T-helper 2 cell treated with Interferon-gamma antibody and Interleukin-4, amounts not matched to agents 5 μg/mL and 100 μg/mL, for 36 hours (primary cell): ENCODE results near the gene SLC49A3.

Experiments
- DNase-seq: peaks from one replicate; pipeline ENCODE4 v3.0.0; 2021; ENCODE audit warnings: low spot score
- H3K27ac Mint-ChIP-seq: one replicate; pipeline ENCODE4 v1.8.0; 2021; ENCODE audit warnings: mild to moderate bottlenecking, mixed read lengths
- H3K27me3 Mint-ChIP-seq: one replicate; pipeline ENCODE4 v1.8.0; 2021; ENCODE audit warnings: low read depth, mixed read lengths
- H3K36me3 Mint-ChIP-seq: one replicate; pipeline ENCODE4 v1.8.0; 2021; ENCODE audit warnings: low read depth, mixed read lengths
- H3K4me1 Mint-ChIP-seq: one replicate; pipeline ENCODE4 v1.8.0; 2021; ENCODE audit warnings: low read depth, mixed read lengths
- H3K4me3 Mint-ChIP-seq: one replicate; pipeline ENCODE4 v1.8.0; 2022; ENCODE audit warnings: mild to moderate bottlenecking, moderate library complexity, mixed read lengths
- H3K9me3 Mint-ChIP-seq: one replicate; pipeline ENCODE4 v1.8.0; 2021; ENCODE audit warnings: mixed read lengths

Gene SLC49A3

DNA sequence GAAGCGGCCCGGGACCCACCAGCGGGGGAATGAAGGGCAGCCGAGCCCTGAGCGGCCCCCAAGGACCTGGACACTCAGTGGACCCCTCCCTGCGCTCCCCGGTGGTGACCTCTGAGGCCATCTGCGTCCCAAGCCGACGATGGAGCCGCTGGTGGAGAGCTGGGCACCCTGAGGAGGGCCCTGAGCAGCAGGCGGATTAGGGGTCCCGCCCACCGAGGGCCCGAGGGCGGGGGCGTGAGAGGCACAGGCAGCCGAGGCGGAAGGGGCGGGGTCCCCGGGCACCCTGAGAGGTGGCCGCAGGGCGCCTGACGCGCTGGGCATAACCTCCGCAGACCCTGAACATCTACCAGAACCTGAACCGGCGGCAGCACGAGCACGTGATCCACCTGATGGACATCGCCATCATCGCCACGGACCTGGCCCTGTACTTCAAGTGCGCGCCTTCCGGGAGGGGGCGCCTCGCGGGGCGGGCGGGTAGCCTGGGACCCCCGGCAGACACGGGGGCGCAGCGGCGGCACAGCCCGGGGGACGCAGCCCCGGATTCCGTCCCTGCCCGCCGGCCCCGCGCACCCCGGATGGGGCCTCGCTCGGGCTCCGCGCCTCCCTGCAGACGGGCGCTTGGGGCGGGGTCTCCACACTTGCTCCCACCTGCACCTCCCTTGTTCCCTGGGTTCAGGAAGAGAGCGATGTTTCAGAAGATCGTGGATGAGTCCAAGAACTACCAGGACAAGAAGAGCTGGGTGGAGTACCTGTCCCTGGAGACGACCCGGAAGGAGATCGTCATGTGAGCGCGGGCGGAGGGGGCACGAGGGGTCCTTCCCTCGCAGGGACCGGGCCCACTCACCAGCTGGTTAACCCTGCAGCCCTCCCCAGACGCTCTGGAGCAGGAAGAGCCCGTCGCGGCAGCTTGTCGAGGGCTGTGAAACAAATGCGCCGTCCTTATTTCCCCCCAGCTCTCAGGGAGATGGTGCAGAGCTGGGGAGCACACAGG, 25.2 kb downstream of the SLC49A3 start:
- H3K36me3 Mint-ChIP-seq = peaks cover 3% of the 10 kb centered on the region
- peaks cover 5% of the 10 kb centered on the region for H3K9me3 Mint-ChIP-seq
- DNase-seq = peak; percentile 69
- H3K27me3 Mint-ChIP-seq = no peaks in the 10 kb centered on the region
- H3K27ac Mint-ChIP-seq = peak overlapping the region; percentile 88
- peaks cover 1% of the 10 kb centered on the region for H3K4me1 Mint-ChIP-seq
- H3K4me3 Mint-ChIP-seq = peak overlapping the region; percentile 79

DNA sequence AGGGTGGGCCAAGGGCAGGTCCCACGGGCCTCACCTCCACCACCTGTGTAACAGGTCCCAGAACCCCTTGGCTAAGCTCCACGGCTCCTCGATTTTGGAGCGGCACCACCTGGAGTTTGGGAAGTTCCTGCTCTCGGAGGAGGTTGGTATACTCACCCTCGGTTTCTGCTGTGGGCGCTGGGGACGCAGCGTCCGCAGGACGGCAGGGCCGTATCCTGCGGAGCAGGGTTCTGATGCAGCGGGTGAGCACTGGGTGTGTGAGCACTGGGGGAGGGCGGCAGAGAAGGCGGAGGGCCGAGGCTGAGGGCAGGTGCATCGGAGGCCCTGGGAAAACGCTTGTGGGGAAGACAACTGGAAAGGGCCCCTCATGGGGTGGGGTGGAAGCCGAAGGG, 25.9 kb downstream of the SLC49A3 start:
- H3K4me1 Mint-ChIP-seq = peaks cover 1% of the 10 kb centered on the region
- H3K4me3 Mint-ChIP-seq = peak overlapping the region; percentile 79
- H3K36me3 Mint-ChIP-seq = peaks cover 3% of the 10 kb centered on the region
- H3K27me3 Mint-ChIP-seq = no peaks in the 10 kb centered on the region
- H3K27ac Mint-ChIP-seq = peak overlapping the region; percentile 77
- no peak for DNase-seq
- peaks cover 5% of the 10 kb centered on the region for H3K9me3 Mint-ChIP-seq

DNA sequence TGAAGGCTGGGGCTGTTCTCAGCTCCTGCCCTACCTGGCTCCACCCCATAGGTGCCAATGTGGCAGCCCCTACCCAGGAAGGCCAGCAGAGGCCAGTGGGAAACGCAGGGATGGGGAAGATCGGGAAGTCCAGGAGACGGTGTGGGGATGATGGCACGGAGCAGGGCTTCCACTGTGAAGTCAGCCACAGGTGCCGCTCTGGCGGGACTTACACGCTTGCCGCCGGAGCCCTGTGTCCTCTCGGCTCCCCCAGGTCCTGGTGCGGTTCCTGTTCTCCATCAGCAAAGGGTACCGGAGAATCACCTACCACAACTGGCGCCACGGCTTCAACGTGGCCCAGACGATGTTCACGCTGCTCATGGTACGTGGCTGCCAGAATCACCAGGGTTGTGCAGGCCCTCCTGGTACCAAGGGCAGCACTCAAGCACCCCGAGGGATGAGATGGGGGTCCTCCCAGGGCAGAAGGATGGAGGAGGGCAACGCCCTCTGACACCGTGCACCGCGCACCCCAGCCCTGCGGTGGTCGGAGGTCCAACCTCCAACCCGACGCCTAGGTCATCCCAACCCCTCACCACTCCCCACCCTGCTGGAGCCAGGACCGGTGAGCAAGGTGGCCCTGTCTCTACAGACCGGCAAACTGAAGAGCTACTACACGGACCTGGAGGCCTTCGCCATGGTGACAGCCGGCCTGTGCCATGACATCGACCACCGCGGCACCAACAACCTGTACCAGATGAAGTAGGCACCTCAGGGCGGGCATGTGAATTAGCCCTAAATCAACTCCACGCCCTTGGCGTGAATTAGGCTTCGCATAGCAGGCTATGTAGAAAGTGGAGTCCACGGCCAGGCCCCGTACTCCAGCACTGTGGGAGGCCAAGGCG, 26.8 kb downstream of the SLC49A3 start:
- peaks cover 5% of the 10 kb centered on the region for H3K9me3 Mint-ChIP-seq
- DNase-seq = no peak
- H3K36me3 Mint-ChIP-seq = peaks cover 3% of the 10 kb centered on the region
- peak overlapping the region; percentile 79 for H3K4me3 Mint-ChIP-seq
- no peaks in the 10 kb centered on the region for H3K27me3 Mint-ChIP-seq
- H3K27ac Mint-ChIP-seq = peak overlapping the region; percentile 10
- peaks cover 1% of the 10 kb centered on the region for H3K4me1 Mint-ChIP-seq

DNA sequence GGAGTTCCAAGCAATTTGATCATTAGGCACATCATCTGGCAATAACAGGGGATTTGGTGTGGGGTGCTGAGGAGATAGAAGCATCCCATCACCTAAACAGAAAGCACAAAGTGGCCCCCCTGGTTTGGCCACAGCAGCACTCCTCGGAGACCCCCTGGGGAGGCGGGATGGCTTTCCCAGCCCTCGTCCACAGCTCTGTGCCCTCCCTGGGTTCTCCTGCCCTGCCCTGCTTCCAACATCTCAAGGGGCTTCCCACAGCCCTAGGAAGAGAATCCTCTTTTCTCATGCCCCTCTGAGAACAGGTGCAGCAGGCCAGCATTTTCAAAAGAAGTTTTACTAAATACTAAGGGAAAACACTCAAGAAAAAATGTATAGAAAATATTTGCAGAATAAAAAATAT, 27.7 kb downstream of the SLC49A3 start:
- no peak for DNase-seq
- Mint-ChIP-seq H3K27ac (no peak overlapping the region), H3K9me3 (peaks cover 5% of the 10 kb centered on the region), H3K27me3 (no peaks in the 10 kb centered on the region), H3K4me1 (peaks cover 1% of the 10 kb centered on the region), H3K36me3 (peaks cover 3% of the 10 kb centered on the region), H3K4me3 (no peak overlapping the region)

DNA sequence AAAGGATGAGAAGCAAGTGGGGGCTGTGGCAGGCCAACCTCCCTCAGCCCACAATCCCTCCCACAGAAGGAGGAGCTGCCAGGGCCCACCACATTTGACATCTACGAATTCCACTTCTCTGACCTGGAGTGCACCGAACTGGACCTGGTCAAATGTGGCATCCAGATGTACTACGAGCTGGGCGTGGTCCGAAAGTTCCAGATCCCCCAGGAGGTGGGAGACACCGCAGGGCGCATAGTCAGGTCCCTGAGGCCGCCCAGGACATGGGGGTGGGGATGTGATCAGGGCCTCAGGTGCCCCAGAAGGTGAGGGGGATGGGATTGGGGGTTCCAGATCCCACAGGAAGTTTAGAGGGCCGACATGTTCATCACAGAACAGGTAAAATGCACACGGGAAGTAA, 28.6 kb downstream of the SLC49A3 start:
- Mint-ChIP-seq H3K36me3 (peaks cover 3% of the 10 kb centered on the region), H3K9me3 (peaks cover 5% of the 10 kb centered on the region), H3K4me1 (peaks cover 1% of the 10 kb centered on the region), H3K27ac (no peak overlapping the region), H3K4me3 (no peak overlapping the region), H3K27me3 (no peaks in the 10 kb centered on the region)
- no peak for DNase-seq

DNA sequence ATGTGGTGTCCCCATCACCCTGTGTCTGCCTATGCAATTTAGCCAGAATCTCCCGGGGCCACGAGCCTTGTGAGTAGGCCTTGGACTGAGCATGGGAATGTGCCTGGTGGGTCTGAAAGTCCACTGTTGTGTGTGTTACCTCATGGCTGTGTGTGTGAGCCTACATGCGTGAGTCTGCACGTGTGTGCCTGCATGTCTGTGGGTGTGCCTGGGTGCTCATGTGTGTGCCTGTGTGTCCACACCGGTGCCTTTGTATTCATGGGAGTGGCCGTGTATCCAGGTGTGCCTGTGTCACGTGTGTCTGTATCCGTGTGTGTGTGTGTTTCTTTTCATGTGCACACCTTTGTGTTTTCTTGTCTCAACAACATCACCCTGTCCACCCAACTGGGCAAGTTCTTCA, 29.1 kb downstream of the SLC49A3 start:
- H3K27me3 Mint-ChIP-seq = no peaks in the 10 kb centered on the region
- H3K9me3 Mint-ChIP-seq = peaks cover 5% of the 10 kb centered on the region
- no peak for DNase-seq
- peaks cover 3% of the 10 kb centered on the region for H3K36me3 Mint-ChIP-seq
- H3K4me3 Mint-ChIP-seq = no peak overlapping the region
- H3K4me1 Mint-ChIP-seq = peaks cover 1% of the 10 kb centered on the region
- H3K27ac Mint-ChIP-seq = peak overlapping the region; percentile 8

DNA sequence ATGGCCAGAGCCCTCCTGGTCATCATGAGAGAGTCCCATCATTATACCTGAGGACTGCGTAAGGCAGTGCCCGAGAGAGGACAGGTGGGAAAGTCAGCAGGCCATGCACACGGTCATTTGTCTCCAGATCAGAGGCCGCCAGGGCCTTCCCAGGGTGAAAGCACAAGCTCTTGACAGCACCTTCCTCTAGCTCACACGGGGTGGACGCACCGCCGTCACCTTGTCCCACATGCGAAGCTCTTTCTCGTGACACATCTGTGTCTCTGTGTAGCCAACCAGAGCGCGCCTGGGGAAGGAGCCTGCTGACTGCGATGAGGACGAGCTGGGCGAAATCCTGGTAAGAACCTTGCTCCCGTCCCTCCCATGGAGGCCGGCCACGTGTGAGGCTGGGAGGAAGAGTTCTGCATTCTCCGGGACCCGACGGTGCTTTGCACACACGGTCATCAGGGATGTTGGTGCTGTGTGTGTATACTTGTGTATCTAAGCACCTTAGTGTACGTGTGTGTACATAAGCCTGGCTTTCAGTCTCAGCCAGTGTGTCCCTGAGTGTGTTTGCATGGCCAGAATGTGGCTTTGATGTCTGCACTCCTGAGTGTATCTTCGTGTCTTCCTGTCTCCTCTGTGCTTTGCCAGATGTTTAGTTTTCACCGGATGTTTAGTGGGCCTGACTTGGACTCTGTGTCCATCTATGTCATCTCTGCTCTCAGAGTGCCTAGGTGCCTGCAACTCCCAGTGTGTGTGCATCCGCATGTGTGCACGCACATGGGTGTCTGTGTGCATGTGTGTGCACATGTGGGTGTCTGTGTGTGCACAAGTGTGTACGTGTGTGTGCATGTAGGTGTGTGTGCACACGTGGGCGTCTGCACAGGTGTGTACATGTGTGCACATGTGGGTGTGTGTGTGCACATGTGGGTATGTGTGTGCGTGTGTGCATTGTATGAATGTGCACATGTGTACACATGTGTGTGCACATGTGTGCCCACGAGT, 30.0 kb downstream of the SLC49A3 start:
- H3K4me1 Mint-ChIP-seq = no peaks in the 10 kb centered on the region
- H3K4me3 Mint-ChIP-seq = no peak overlapping the region
- H3K9me3 Mint-ChIP-seq = peaks cover 5% of the 10 kb centered on the region
- DNase-seq = no peak
- H3K27me3 Mint-ChIP-seq = no peaks in the 10 kb centered on the region
- H3K27ac Mint-ChIP-seq = no peak overlapping the region
- peaks cover 3% of the 10 kb centered on the region for H3K36me3 Mint-ChIP-seq

DNA sequence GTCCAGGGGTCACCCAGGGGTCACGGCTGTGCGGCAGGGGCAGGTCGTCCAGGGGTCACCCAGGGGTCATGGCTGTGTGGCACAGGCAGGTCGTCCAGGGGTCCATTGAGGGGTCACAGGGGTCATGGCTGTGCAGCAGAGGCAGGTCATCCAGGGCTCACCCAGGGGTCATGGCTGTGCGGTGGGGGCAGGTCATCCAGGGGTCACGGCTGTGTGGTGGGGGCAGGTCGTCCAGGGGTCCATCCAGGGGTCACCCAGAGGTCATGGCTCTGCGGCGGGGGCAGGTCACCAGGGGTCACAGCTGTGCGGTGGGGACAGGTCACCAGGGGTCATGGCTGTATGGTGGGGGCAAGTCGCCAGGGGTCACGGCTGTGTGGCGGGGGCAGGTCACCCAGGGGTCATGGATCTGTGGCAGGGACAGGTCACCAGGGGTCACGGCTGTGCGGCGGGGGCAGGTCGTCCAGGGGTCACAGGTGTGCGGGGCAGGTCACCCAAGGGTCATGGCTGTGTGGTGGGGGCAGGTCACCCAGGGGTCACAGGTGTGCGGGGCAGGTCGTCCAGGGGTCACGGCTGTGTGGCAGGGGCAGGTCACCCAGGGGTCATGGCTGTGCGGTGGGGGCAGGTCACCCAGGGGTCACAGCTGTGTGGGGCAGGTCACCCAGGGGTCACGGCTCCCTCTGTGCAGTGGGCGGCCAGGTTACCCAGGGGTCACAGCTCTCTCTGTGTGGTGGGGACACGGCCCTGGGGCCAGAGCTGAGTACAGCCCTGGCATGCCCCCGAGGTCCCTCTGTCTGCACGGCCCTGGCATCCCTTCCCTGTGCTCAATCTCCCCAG, 30.9 kb downstream of the SLC49A3 start:
- Mint-ChIP-seq H3K4me3 (no peak overlapping the region), H3K27ac (no peak overlapping the region), H3K36me3 (peaks cover 3% of the 10 kb centered on the region), H3K4me1 (no peaks in the 10 kb centered on the region), H3K9me3 (peaks cover 5% of the 10 kb centered on the region), H3K27me3 (no peaks in the 10 kb centered on the region)
- DNase-seq = no peak

DNA sequence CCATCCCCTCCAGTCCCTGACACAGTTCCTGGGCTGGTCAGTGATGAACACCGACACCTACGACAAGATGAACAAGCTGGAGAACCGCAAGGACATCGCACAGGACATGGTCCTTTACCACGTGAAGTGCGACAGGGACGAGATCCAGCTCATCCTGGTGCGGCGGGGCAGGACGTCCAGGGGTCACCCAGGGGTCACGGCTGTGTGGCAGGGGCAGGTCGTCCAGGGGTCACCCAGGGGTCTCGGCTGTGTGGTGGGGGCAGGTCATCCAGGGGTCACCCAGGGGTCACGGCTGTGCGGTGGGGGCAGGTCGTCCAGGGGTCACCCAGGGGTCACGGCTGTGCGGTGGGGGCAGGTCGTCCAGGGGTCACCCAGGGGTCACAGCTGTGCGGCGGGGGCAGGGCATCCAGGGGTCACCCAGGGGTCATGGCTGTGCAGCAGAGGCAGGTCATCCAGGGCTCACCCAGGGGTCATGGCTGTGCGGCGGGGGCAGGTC, 31.6 kb downstream of the SLC49A3 start:
- Mint-ChIP-seq H3K9me3 (peaks cover 5% of the 10 kb centered on the region), H3K36me3 (peaks cover 3% of the 10 kb centered on the region), H3K4me3 (no peak overlapping the region), H3K27me3 (no peaks in the 10 kb centered on the region), H3K27ac (no peak overlapping the region), H3K4me1 (no peaks in the 10 kb centered on the region)
- no peak for DNase-seq

DNA sequence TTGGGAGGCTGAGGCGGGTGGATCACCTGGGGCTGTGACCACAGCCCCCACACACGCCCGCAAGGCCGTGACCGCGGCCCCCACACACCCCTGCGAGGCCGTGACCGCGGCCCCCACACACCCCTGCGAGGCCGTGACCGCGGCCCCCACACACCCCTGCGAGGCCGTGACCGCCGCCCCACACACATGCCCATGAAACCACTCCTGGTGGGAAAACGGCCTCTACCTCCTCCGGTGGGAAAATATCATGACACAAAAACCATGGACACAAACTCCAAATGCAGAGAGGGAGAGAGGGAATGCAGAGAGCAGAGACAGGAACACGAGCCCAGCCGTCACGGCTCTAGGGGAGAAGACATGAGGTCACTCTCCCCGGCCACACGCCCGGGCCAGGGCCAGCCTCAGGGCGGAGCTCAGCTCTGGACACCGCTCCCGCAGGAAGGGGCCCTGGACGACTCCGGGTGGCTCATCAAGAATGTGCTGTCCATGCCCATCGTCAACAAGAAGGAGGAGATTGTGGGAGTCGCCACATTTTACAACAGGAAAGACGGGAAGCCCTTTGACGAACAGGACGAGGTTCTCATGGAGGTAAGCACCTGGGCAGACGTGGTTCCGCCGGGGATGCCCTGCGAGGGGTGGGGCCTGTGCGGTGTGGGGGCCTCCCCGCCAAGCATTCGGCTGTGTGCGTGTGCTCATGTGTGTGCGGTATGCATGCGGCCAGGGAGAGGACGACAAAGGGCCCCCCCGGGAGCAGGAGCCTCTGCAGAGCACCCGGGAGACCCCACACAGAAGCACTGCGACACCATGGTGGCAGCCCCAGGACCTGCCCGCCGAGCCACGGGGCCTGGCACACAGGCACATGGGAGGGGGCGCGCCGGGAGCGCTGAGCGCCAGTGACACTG, 32.3 kb downstream of the SLC49A3 start:
- no peak overlapping the region for H3K4me3 Mint-ChIP-seq
- no peak overlapping the region for H3K27ac Mint-ChIP-seq
- no peak for DNase-seq
- no peaks in the 10 kb centered on the region for H3K4me1 Mint-ChIP-seq
- no peaks in the 10 kb centered on the region for H3K27me3 Mint-ChIP-seq
- peaks cover 5% of the 10 kb centered on the region for H3K9me3 Mint-ChIP-seq
- H3K36me3 Mint-ChIP-seq = peaks cover 3% of the 10 kb centered on the region

DNA sequence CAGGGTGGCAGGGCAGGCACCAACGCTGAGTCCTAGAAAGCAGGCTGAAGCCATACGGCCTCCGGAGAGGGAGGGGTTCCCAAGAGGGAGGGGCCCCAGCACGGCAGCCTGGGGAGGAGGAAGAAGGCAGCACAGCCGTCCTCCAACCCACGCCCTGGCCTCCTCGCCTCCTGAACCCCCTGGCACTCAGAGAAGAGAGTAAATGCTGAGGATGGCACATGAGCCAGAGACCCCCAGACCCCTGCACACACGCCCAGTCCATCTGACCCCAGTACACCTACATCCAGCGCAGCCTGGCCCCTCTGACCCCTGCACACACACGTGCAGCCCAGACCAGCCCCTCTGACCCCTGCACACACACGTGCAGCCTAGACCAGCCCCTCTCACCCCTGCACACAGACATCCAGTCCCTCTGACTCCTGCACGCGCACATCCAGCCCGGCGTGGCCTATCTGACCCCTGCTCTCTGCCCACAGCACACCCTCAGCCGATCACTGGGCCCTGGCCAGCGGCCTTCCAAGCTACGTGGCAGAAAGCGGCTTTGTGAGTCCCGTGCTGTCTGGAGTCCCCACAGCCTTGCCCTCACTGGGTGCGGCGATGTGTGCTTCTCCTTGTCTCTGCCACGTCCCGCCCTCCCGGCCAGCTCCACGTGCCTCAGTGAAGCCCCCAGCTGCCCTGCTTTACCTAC, 33.3 kb downstream of the SLC49A3 start:
- DNase-seq = no peak
- peaks cover 5% of the 10 kb centered on the region for H3K9me3 Mint-ChIP-seq
- H3K27me3 Mint-ChIP-seq = no peaks in the 10 kb centered on the region
- no peak overlapping the region for H3K27ac Mint-ChIP-seq
- H3K36me3 Mint-ChIP-seq = no peaks in the 10 kb centered on the region
- no peak overlapping the region for H3K4me3 Mint-ChIP-seq
- H3K4me1 Mint-ChIP-seq = no peaks in the 10 kb centered on the region
